SK-N-SH treated with all-trans-retinoic acid at 6 μM for 48 hours (cell line): Measurements from ENCODE around the gene KRTAP23-1.

Source experiments
- ATAC-seq: fragments of 200-7000 bp; cut with Tn5 transposase; 3 replicates; pipeline ENCODE4 v1.9.1; 2020; ENCODE audit warnings: mild to moderate bottlenecking, moderate library complexity
- ARNTL ChIP-seq: fragments of 450-650 bp; formaldehyde crosslinking; IDR thresholded peaks from 2 replicates; pipeline ENCODE4 v1.5.0; 2020; ENCODE audit warnings: low read depth, mild to moderate bottlenecking, moderate library complexity, borderline replicate concordance
- BACH2 ChIP-seq: fragments of 250-450 bp; sonication (Bioruptor Pico); IDR thresholded peaks from 2 replicates; pipeline ENCODE4 v1.9.0; 2021; ENCODE audit warnings: mild to moderate bottlenecking, borderline replicate concordance
- CREB5 ChIP-seq: fragments of 250-450 bp; sonication (Bioruptor Pico); IDR thresholded peaks from 2 replicates; pipeline ENCODE4 v1.5.1; 2020; ENCODE audit warnings: low read depth, mild to moderate bottlenecking, moderate library complexity
- CSDC2 ChIP-seq: fragments of 250-450 bp; sonication (Bioruptor Pico); IDR thresholded peaks from 2 replicates; pipeline ENCODE4 v1.5.0; 2020; ENCODE audit warnings: mild to moderate bottlenecking, moderate library complexity
- CSRNP3 ChIP-seq: fragments of 250-450 bp; sonication (Bioruptor Pico); IDR thresholded peaks from 2 replicates; pipeline ENCODE4 v1.5.1; 2021; ENCODE audit warnings: mild to moderate bottlenecking, moderate library complexity
- ESRRG ChIP-seq: fragments of 250-450 bp; sonication (Bioruptor Pico); IDR thresholded peaks from 2 replicates; pipeline ENCODE4 v1.6.1; 2021; ENCODE audit warnings: mild to moderate bottlenecking
- GLIS3 ChIP-seq: fragments of 250-450 bp; sonication (Bioruptor Pico); IDR thresholded peaks from 2 replicates; pipeline ENCODE4 v1.5.0; 2020; ENCODE audit warnings: mild to moderate bottlenecking, moderate library complexity
- ISL1 ChIP-seq: fragments of 250-450 bp; sonication (Bioruptor Pico); IDR thresholded peaks from 2 replicates; pipeline ENCODE4 v2.1.2; 2022; ENCODE audit warnings: mild to moderate bottlenecking, moderate library complexity
- OSR1 ChIP-seq: fragments of 250-450 bp; sonication (Bioruptor Pico); IDR thresholded peaks from 2 replicates; pipeline ENCODE4 v1.8.0; 2022; ENCODE audit warnings: moderate library complexity, mild to moderate bottlenecking, inconsistent platforms
- POU6F1 ChIP-seq: fragments of 250-450 bp; sonication (Bioruptor Pico); IDR thresholded peaks from 2 replicates; pipeline ENCODE4 v1.8.0; 2021; ENCODE audit warnings: low read depth, mild to moderate bottlenecking, moderate library complexity, borderline replicate concordance
- PPARA ChIP-seq: fragments of 250-450 bp; sonication (Bioruptor Pico); IDR thresholded peaks from 2 replicates; pipeline ENCODE4 v1.5.0; 2020; ENCODE audit warnings: mild to moderate bottlenecking, borderline replicate concordance
- RARB ChIP-seq: fragments of 250-450 bp; sonication (Bioruptor Pico); IDR thresholded peaks from 2 replicates; pipeline ENCODE4 v1.8.0; 2021; ENCODE audit warnings: mild to moderate bottlenecking, moderate library complexity
- SNAI2 ChIP-seq: fragments of 250-450 bp; sonication (Bioruptor Pico); IDR thresholded peaks from 2 replicates; pipeline ENCODE4 v1.5.0; 2020; ENCODE audit warnings: mild to moderate bottlenecking, moderate library complexity
- TCF4 ChIP-seq: fragments of 250-450 bp; sonication (Bioruptor Pico); IDR thresholded peaks from 2 replicates; pipeline ENCODE4 v1.8.0; 2021; ENCODE audit warnings: mild to moderate bottlenecking, moderate library complexity, borderline replicate concordance
- TOX ChIP-seq: fragments of 250-450 bp; sonication (Bioruptor Pico); IDR thresholded peaks from 2 replicates; pipeline ENCODE4 v1.8.0; 2021; ENCODE audit warnings: mild to moderate bottlenecking, moderate library complexity, borderline replicate concordance
- TSHZ2 ChIP-seq: fragments of 250-450 bp; sonication (Bioruptor Pico); IDR thresholded peaks from 2 replicates; pipeline ENCODE4 v1.5.0; 2020; ENCODE audit warnings: mild to moderate bottlenecking, moderate library complexity
- ZFP3 ChIP-seq: fragments of 250-450 bp; sonication (Bioruptor Pico); IDR thresholded peaks from 2 replicates; pipeline ENCODE4 v1.5.0; 2020; ENCODE audit warnings: mild to moderate bottlenecking, moderate library complexity
- ZFP30 ChIP-seq: fragments of 450-650 bp; formaldehyde crosslinking; IDR thresholded peaks from 2 replicates; pipeline ENCODE4 v1.5.0; 2022; ENCODE audit warnings: mild to moderate bottlenecking, moderate library complexity
- ZNF565 ChIP-seq: fragments of 450-650 bp; formaldehyde crosslinking; conservative IDR thresholded peaks from 2 replicates; pipeline ENCODE4 v1.5.0; 2020; ENCODE audit warnings: low read depth, mild to moderate bottlenecking, moderate library complexity
- ZNF70 ChIP-seq: fragments of 450-650 bp; formaldehyde crosslinking; IDR thresholded peaks from 2 replicates; pipeline ENCODE4 v1.5.0; 2020; ENCODE audit warnings: mild to moderate bottlenecking, moderate library complexity
- ZNF8 ChIP-seq: fragments of 450-650 bp; formaldehyde crosslinking; IDR thresholded peaks from 2 replicates; pipeline ENCODE4 v1.5.0; 2020; ENCODE audit warnings: mild to moderate bottlenecking, moderate library complexity
- TF ChIP-seq, protein P1 (sequence below): fragments of 250-450 bp; sonication (Bioruptor Pico); IDR thresholded peaks from 2 replicates; pipeline ENCODE4 v1.8.0; 2020; ENCODE audit warnings: mild to moderate bottlenecking, moderate library complexity, borderline replicate concordance

KRTAP23-1 gene

DNA sequence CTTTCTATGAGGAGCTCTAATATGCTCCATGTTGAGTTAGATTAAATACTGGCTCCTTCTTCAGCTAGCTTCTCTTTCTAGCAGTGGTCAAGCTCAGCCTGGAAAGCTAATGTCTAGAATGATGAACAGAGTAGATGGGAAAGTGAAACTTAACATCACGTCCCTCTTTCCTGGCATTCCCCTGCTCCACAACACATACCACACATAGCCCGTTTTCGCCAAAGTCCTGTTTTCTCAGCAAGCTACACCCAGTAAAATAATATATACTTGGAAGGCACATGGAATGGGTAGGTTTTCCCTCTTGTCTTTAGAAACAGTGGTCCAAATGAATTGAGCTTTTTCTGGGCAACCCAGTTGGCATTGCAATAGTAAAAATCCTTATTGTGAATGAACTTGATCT is 14.7 kb downstream of the KRTAP23-1 start:
- TF ChIP-seq POU6F1 (no peak), RARB (CRISPR knock-in tag) (no peak), ZFP30 (CRISPR knock-in tag) (no peak), PPARA (CRISPR knock-in tag) (no peak), CSRNP3 (CRISPR knock-in tag) (no peak), ISL1 (CRISPR knock-in tag) (no peak), GLIS3 (CRISPR knock-in tag) (no peak), SNAI2 (CRISPR knock-in tag) (no peak), TCF4 (CRISPR knock-in tag) (no peak), ZNF565 (CRISPR knock-in tag) (no peak), TOX (no peak), OSR1 (CRISPR knock-in tag) (no peak), ESRRG (CRISPR knock-in tag) (no peak)
- ATAC-seq, result no peak

- TF ChIP-seq ZNF565 (CRISPR knock-in tag) (no peak), SNAI2 (CRISPR knock-in tag) (no peak)
- ATAC-seq, result no peak
These were observed 15.7 kb downstream of the KRTAP23-1 start for GRCh38 chr21:30332681-30333080.

DNA sequence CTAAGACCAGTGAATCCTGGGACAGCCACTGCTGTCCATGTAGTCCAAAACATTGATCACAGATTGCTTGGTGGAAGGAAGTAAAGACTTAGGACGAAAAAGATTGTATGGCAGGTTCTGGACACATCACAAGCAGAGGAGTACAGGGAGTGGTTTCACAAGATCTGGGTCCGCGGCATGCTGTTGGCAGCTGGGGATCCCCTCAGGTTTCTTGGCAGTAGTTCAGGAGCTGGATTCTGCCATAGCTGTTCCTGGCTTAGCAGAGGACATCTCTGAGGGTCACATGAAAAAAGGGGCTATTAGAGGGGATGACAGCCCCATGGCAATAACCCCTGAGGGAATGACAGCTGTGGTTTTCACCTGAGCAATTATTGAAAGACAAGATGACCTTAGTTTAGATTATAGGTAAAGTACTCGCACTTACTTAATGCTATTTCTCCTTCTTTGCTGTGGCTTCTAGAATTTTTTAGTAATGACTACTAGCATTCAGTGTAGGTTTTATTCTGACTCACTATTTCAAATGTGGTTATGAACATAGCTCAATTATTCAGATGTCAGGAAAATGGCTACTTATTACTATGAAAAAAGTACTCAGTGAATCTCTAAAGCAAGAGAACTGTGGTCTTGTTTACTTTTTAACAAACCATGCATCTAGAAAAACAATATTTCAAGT is 19.1 kb downstream of the KRTAP23-1 start:
- no peak for TF ChIP-seq RARB (CRISPR knock-in tag)
- TF ChIP-seq, all 23 proteins: peak for 0
- no peak for ATAC-seq

GRCh38 chr21:30326390-30326789 is 22.0 kb downstream of the KRTAP23-1 start:
- no peak for ATAC-seq

More at GRCh38 chr21:30326390-30326789, 22.0 kb downstream of the KRTAP23-1 start:
- TF ChIP-seq RARB (CRISPR knock-in tag), result no peak
- no peak for TF ChIP-seq PPARA (CRISPR knock-in tag)
- TF ChIP-seq TOX, result no peak
- no peak for TF ChIP-seq ZNF8 (CRISPR knock-in tag)
- TF ChIP-seq ZFP3 (CRISPR knock-in tag), result no peak
- no peak for TF ChIP-seq CREB5 (CRISPR knock-in tag)
- TF ChIP-seq ARNTL (CRISPR knock-in tag), result no peak
- TF ChIP-seq GLIS3 (CRISPR knock-in tag), result no peak
- no peak for TF ChIP-seq TSHZ2 (CRISPR knock-in tag)
- TF ChIP-seq, protein P1, sequence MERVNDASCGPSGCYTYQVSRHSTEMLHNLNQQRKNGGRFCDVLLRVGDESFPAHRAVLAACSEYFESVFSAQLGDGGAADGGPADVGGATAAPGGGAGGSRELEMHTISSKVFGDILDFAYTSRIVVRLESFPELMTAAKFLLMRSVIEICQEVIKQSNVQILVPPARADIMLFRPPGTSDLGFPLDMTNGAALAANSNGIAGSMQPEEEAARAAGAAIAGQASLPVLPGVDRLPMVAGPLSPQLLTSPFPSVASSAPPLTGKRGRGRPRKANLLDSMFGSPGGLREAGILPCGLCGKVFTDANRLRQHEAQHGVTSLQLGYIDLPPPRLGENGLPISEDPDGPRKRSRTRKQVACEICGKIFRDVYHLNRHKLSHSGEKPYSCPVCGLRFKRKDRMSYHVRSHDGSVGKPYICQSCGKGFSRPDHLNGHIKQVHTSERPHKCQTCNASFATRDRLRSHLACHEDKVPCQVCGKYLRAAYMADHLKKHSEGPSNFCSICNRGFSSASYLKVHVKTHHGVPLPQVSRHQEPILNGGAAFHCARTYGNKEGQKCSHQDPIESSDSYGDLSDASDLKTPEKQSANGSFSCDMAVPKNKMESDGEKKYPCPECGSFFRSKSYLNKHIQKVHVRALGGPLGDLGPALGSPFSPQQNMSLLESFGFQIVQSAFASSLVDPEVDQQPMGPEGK, result no peak
- TF ChIP-seq CSRNP3 (CRISPR knock-in tag), result no peak
- no peak for TF ChIP-seq ZFP30 (CRISPR knock-in tag)
- TF ChIP-seq BACH2 (CRISPR knock-in tag), result no peak
- TF ChIP-seq ZNF70 (CRISPR knock-in tag), result no peak
- TF ChIP-seq OSR1 (CRISPR knock-in tag), result no peak
- no peak for TF ChIP-seq CSDC2
- TF ChIP-seq SNAI2 (CRISPR knock-in tag), result no peak
- TF ChIP-seq TCF4 (CRISPR knock-in tag), result no peak
- no peak for TF ChIP-seq ISL1 (CRISPR knock-in tag)
